ENCODE results near the gene SORCS2.

The SORCS2 gene

GRCh38 chr4:7315935-7316334, 123.6 kb downstream of the SORCS2 start:
- no peaks in the 10 kb centered on the region for H3K36me3 ChIP-seq (ENCODE audit: control insufficient read depth, insufficient read depth, low read length)
- no peak for DNase-seq (ENCODE audit: extremely low read depth, insufficient read length)
- no peak overlapping the region for H3K4me3 ChIP-seq (replicated peaks; ENCODE audit: low read depth, low read length)
- H3K27me3 ChIP-seq (replicated peaks; ENCODE audit: control insufficient read depth, insufficient read depth, low read length), result no peaks in the 10 kb centered on the region; the same call in 1 of the 2 replicates
- TF ChIP-seq CTCF (IDR thresholded peaks at IDR 0.05; ENCODE audit: insufficient read depth, low read length, poor library complexity, severe bottlenecking), result no peak

GRCh38 chr4:7319024-7319423, 126.7 kb downstream of the SORCS2 start:
- Histone ChIP-seq H3K36me3 (ENCODE audit: control insufficient read depth, insufficient read depth, low read length) (no peaks in the 10 kb centered on the region), H3K4me3 (replicated peaks; ENCODE audit: low read depth, low read length) (no peak overlapping the region), H3K27me3 (replicated peaks; ENCODE audit: control insufficient read depth, insufficient read depth, low read length) (no peaks in the 10 kb centered on the region; the same call in 1 of the 2 replicates)
- no peak for DNase-seq (ENCODE audit: extremely low read depth, insufficient read length)
- no peak for TF ChIP-seq CTCF (IDR thresholded peaks at IDR 0.05; ENCODE audit: insufficient read depth, low read length, poor library complexity, severe bottlenecking)

- no peak for DNase-seq (ENCODE audit: extremely low read depth, insufficient read length)
- TF ChIP-seq CTCF (IDR thresholded peaks at IDR 0.05; ENCODE audit: insufficient read depth, low read length, poor library complexity, severe bottlenecking), result no peak
- no peaks in the 10 kb centered on the region for H3K36me3 ChIP-seq (ENCODE audit: control insufficient read depth, insufficient read depth, low read length)
- H3K4me3 ChIP-seq (replicated peaks; ENCODE audit: low read depth, low read length), result no peak overlapping the region
- no peaks in the 10 kb centered on the region; the same call in 1 of the 2 replicates for H3K27me3 ChIP-seq (replicated peaks; ENCODE audit: control insufficient read depth, insufficient read depth, low read length)
Observed at GRCh38 chr4:7320206-7320797, 128.0 kb downstream of the SORCS2 start.

- no peak for TF ChIP-seq CTCF (IDR thresholded peaks at IDR 0.05; ENCODE audit: insufficient read depth, low read length, poor library complexity, severe bottlenecking)
- no peaks in the 10 kb centered on the region for H3K36me3 ChIP-seq (ENCODE audit: control insufficient read depth, insufficient read depth, low read length)
- no peak for DNase-seq (ENCODE audit: extremely low read depth, insufficient read length)
- no peak overlapping the region for H3K4me3 ChIP-seq (replicated peaks; ENCODE audit: low read depth, low read length)
- H3K27me3 ChIP-seq (replicated peaks; ENCODE audit: control insufficient read depth, insufficient read depth, low read length), result no peaks in the 10 kb centered on the region; the same call in 1 of the 2 replicates
Observed at GRCh38 chr4:7322166-7322991, 130.0 kb downstream of the SORCS2 start.

GRCh38 chr4:7323461-7323871, 131.1 kb downstream of the SORCS2 start:
- Histone ChIP-seq H3K27me3 (replicated peaks; ENCODE audit: control insufficient read depth, insufficient read depth, low read length) (no peaks in the 10 kb centered on the region; the same call in 1 of the 2 replicates), H3K36me3 (ENCODE audit: control insufficient read depth, insufficient read depth, low read length) (no peaks in the 10 kb centered on the region), H3K4me3 (replicated peaks; ENCODE audit: low read depth, low read length) (no peak overlapping the region)
- no peak for TF ChIP-seq CTCF (IDR thresholded peaks at IDR 0.05; ENCODE audit: insufficient read depth, low read length, poor library complexity, severe bottlenecking)
- DNase-seq (ENCODE audit: extremely low read depth, insufficient read length), result no peak

All from GM06990 (cell line).